Measurements from ENCODE around the gene CCNF. TPM values are rescaled to one million over a fixed set of nuclear protein-coding genes. Genes with fewer than 3 reads are reported as not detected.

The CCNF gene
- total RNA-seq, 2 experiments from 2014 or later = 0.81 to 1.3 TPM

DNA sequence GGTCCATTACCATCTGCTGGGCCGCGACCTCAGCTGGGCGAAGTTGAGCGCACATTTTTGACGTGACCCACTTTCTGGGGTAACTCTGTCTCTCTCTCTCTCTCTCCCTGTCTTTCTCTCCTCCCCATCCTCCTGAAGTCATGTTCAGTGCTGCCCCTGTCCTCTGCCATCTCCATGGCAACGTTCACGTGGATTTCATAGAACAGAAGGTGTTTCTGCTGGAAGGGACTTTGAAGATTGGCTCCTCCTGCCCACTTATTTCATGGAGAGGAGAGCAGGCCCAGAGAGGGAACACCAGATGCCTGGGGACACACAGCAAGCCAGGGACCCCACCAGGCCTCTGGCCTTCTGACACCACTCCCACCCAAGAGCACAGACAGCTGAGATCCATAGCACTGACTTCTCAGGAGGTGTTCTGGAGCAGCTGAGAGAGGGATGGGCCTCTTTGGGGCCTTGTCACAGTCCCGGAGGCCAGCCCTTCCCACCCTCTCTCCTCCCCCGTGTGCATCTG is 4.2 kb upstream of the CCNF start:
- ChIA-PET POLR2A (no interaction called here), CTCF (no interaction called here)
- no peak for ATAC-seq (ENCODE audit: poor library complexity)
- H3K9me3 ChIP-seq (ENCODE audit: control insufficient read depth in 1 of 2, insufficient read depth in 1 of 2, low read length in 2 of 2) = no peaks in the 10 kb centered on the region
- Mint-ChIP-seq H3K27me3 (no peaks in the 10 kb centered on the region), H3K9me3 (no peaks in the 10 kb centered on the region), H3K4me3 (no peak overlapping the region), H3K27ac (no peak overlapping the region), H3K36me3 (ENCODE audit: low read depth) (no peaks in the 10 kb centered on the region), H3K4me1 (ENCODE audit: low read depth) (peaks cover 15% of the 10 kb centered on the region)
- no peaks in the 10 kb centered on the region for H3K36me3 ChIP-seq (ENCODE audit: insufficient read depth, low read length)
- peaks cover 18% of the 10 kb centered on the region for H3K4me1 ChIP-seq (ENCODE audit: insufficient read depth, low read length)
- no peak for DNase-seq
- H3K27ac ChIP-seq (ENCODE audit: low read depth in 1 of 2, low read length in 2 of 2) = no peak overlapping the region
- no peak for TF ChIP-seq CTCF (IDR thresholded peaks at IDR 0.05)
- intact Hi-C loops (cut with DNase I, micrococcal nuclease) = loop anchor here in 1 of 2 experiments (5.0 kb wide), 3 partner anchors 62 to 228 kb away; partner anchors contain the start of genes CASKIN1 and CEMP1
- H3K4me3 ChIP-seq (ENCODE audit: low read length) = no peak overlapping the region
- no peaks in the 10 kb centered on the region for H3K27me3 ChIP-seq (ENCODE audit: control insufficient read depth in 1 of 2, insufficient read depth in 2 of 2, low read length in 2 of 2)

DNA sequence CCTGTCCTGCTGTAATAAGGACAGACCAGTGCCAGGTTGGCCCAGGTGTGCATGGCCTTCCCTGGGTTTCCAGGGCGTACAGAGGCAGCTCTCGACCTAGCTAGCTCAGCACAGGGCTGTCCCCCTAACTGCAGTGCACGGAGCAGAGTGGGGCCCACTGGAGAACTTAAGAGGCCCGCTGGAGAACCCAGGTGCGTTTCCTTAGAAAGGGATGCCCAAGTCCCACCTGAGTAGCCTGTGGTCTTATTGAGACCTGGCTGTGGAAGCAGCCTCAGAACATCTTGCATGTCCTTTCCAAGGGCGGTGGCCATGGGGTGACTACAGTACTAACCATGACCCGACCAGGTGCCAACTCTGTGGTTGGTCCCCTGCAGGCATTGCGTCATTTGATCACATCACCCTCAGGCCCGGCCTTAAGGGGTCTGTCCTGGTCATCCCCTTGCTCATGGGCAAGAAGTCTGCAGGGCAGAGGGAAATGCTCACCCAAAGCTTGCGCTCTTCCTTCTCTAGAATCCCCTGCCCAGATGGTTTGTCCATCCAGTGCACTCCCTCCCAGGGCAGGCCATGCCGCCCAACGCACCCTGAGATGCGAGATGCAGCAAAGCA is 3.3 kb upstream of the CCNF start:
- Mint-ChIP-seq H3K4me3 (peak overlapping the region; percentile 56), H3K9me3 (no peaks in the 10 kb centered on the region), H3K36me3 (ENCODE audit: low read depth) (peaks cover 4% of the 10 kb centered on the region), H3K27ac (no peak overlapping the region), H3K27me3 (no peaks in the 10 kb centered on the region), H3K4me1 (ENCODE audit: low read depth) (peaks cover 24% of the 10 kb centered on the region)
- no peak for DNase-seq
- ChIA-PET POLR2A (no interaction called here), CTCF (no interaction called here)
- peaks cover 24% of the 10 kb centered on the region for H3K4me1 ChIP-seq (ENCODE audit: insufficient read depth, low read length)
- H3K9me3 ChIP-seq (ENCODE audit: control insufficient read depth in 1 of 2, insufficient read depth in 1 of 2, low read length in 2 of 2) = no peaks in the 10 kb centered on the region
- no peak for TF ChIP-seq CTCF (IDR thresholded peaks at IDR 0.05)
- no peaks in the 10 kb centered on the region for H3K36me3 ChIP-seq (ENCODE audit: insufficient read depth, low read length)
- no peaks in the 10 kb centered on the region for H3K27me3 ChIP-seq (ENCODE audit: control insufficient read depth in 1 of 2, insufficient read depth in 2 of 2, low read length in 2 of 2)
- ATAC-seq (ENCODE audit: poor library complexity) = no peak
- no peak overlapping the region for H3K27ac ChIP-seq (ENCODE audit: low read depth in 1 of 2, low read length in 2 of 2)
- intact Hi-C loops (cut with DNase I, micrococcal nuclease) = loop anchor here in 1 of 2 experiments (2.0 to 5.0 kb wide), 4 partner anchors 61 to 229 kb away; partner anchors contain the start of genes CASKIN1 and CEMP1
- H3K4me3 ChIP-seq (ENCODE audit: low read length) = no peak overlapping the region

DNA sequence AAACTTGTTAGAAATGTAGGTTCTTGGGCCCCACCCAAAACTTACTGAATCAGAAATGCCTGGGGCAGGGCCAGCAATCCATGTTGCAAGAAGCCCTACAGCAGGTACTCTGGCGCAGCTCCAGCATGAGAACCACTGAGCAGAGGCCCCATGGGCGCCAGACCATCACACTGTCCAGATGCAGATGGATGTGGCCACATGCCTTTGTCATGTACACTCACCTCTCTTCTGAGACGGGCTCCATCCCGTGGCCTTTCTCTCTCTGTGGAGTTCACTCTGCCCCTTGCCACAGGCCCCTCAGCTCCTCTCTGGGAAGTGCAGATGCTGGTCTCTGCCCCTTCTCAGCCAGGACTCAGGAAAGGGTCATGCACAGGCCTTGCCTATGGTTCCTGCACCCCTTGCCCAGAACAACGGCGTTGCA is 2.3 kb upstream of the CCNF start:
- DNase-seq = no peak
- H3K4me1 ChIP-seq (ENCODE audit: insufficient read depth, low read length) = peaks cover 24% of the 10 kb centered on the region
- no peak overlapping the region for H3K27ac Mint-ChIP-seq
- ChIA-PET CTCF (no interaction called here), POLR2A (no interaction called here)
- intact Hi-C loops (cut with DNase I, micrococcal nuclease) = loop anchor here in 1 of 2 experiments (2.0 to 5.0 kb wide), 4 partner anchors 60 to 230 kb away; partner anchors contain the start of genes CASKIN1 and CEMP1
- no peak overlapping the region for H3K4me3 ChIP-seq (ENCODE audit: low read length)
- no peaks in the 10 kb centered on the region for H3K36me3 ChIP-seq (ENCODE audit: insufficient read depth, low read length)
- peaks cover 25% of the 10 kb centered on the region for H3K4me1 Mint-ChIP-seq (ENCODE audit: low read depth)
- no peak overlapping the region for H3K27ac ChIP-seq (ENCODE audit: low read depth in 1 of 2, low read length in 2 of 2)
- peak overlapping the region; percentile 45 for H3K4me3 Mint-ChIP-seq
- no peaks in the 10 kb centered on the region for H3K9me3 Mint-ChIP-seq
- no peak for ATAC-seq (ENCODE audit: poor library complexity)
- H3K27me3 Mint-ChIP-seq = no peaks in the 10 kb centered on the region
- no peaks in the 10 kb centered on the region for H3K9me3 ChIP-seq (ENCODE audit: control insufficient read depth in 1 of 2, insufficient read depth in 1 of 2, low read length in 2 of 2)
- no peaks in the 10 kb centered on the region for H3K27me3 ChIP-seq (ENCODE audit: control insufficient read depth in 1 of 2, insufficient read depth in 2 of 2, low read length in 2 of 2)
- no peak for TF ChIP-seq CTCF (IDR thresholded peaks at IDR 0.05)
- peaks cover 4% of the 10 kb centered on the region for H3K36me3 Mint-ChIP-seq (ENCODE audit: low read depth)

Measured in CD4-positive, alpha-beta T cell (primary cell).